Activated T-cell treated with anti-CD3 and anti-CD28 coated beads, Interleukin-2, amount 50 U/mL, for 72 hours (primary cell): ENCODE results near the gene FOXN4. TPM values are rescaled to one million over a fixed set of nuclear protein-coding genes. Genes with fewer than 3 reads are reported as not detected.

Source experiments
- ATAC-seq, 2 donors: fragments of 150-1000 bp; cut with Tn5 transposase; replicated peaks in 1 of 2; 2 replicates each; pipeline ENCODE4 v1.10.0; 2021; ENCODE audit warnings: moderate library complexity in 2 of 2, mild to moderate bottlenecking in 1 of 2
- DNase-seq, 2 donors: peaks; one replicate each; pipeline ENCODE4 v3.0.0; 2021 to 2022; ENCODE audit warnings: mixed read lengths in 1 of 2
- H3K27ac Mint-ChIP-seq: one replicate; pipeline ENCODE4 v1.8.0; 2022; ENCODE audit warnings: mild to moderate bottlenecking, moderate library complexity, mixed read lengths
- H3K27me3 Mint-ChIP-seq: one replicate; pipeline ENCODE4 v1.8.0; 2022; ENCODE audit warnings: low read depth, mixed read lengths
- H3K36me3 Mint-ChIP-seq, 2 donors: one replicate each; pipeline ENCODE4 v1.8.0; 2022; ENCODE audit warnings: mixed read lengths in 2 of 2, mild to moderate bottlenecking in 1 of 2; ENCODE audit not compliant: insufficient read depth in 2 of 2
- H3K4me1 Mint-ChIP-seq: one replicate; pipeline ENCODE4 v1.8.0; 2022; ENCODE audit warnings: low read depth, mixed read lengths
- H3K4me3 Mint-ChIP-seq, 2 donors: one replicate each; pipeline ENCODE4 v1.8.0; 2022; ENCODE audit warnings: mild to moderate bottlenecking in 2 of 2, mixed read lengths in 2 of 2, moderate library complexity in 2 of 2
- H3K9me3 Mint-ChIP-seq, 2 donors: one replicate each; pipeline ENCODE4 v1.8.0; 2022; ENCODE audit warnings: mixed read lengths in 2 of 2
- total RNA-seq, 2 donors: library from RNA; stranded (reverse); gene quantifications; one replicate each; pipeline ENCODE4 v1.2.3, GENCODE V29; 2022

The FOXN4 gene
- total RNA-seq, 2 donors from 2014 or later = not detected

GRCh38 chr12:109299849-109300248, 9.2 kb downstream of the FOXN4 start:
- no peaks in the 10 kb centered on the region for H3K4me1 Mint-ChIP-seq
- H3K36me3 Mint-ChIP-seq = no peaks in the 10 kb centered on the region
- ATAC-seq (no peak), DNase-seq (no peak)
- no peaks in the 10 kb centered on the region for H3K9me3 Mint-ChIP-seq
- H3K4me3 Mint-ChIP-seq = no peak overlapping the region
- H3K27ac Mint-ChIP-seq = no peak overlapping the region
- H3K27me3 Mint-ChIP-seq = peaks cover 33% of the 10 kb centered on the region

DNA sequence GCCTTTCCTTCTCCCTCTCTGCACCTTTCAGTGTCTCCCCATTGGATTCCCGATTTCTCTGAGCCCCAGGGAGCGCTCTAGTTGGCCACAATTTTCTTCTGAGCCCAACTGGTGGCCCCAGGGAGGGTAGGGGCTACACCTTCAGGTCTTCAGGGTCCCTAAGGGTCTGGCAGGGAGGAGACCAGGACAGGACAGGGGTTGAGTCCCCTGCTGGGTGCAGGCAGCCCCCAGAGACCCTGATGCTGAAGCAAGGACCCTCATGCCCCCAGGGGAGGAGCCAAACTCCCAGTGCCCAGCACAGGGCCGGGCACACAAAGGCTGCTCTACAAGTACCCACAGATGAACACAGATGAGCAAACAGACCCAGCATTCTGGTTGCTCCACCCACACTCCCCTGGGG, 12.7 kb downstream of the FOXN4 start:
- ATAC-seq (no peak), DNase-seq (no peak)
- no peaks in the 10 kb centered on the region for H3K4me1 Mint-ChIP-seq
- H3K4me3 Mint-ChIP-seq = no peak overlapping the region
- H3K9me3 Mint-ChIP-seq = no peaks in the 10 kb centered on the region
- H3K36me3 Mint-ChIP-seq = no peaks in the 10 kb centered on the region
- no peak overlapping the region for H3K27ac Mint-ChIP-seq
- peaks cover 17% of the 10 kb centered on the region for H3K27me3 Mint-ChIP-seq

DNA sequence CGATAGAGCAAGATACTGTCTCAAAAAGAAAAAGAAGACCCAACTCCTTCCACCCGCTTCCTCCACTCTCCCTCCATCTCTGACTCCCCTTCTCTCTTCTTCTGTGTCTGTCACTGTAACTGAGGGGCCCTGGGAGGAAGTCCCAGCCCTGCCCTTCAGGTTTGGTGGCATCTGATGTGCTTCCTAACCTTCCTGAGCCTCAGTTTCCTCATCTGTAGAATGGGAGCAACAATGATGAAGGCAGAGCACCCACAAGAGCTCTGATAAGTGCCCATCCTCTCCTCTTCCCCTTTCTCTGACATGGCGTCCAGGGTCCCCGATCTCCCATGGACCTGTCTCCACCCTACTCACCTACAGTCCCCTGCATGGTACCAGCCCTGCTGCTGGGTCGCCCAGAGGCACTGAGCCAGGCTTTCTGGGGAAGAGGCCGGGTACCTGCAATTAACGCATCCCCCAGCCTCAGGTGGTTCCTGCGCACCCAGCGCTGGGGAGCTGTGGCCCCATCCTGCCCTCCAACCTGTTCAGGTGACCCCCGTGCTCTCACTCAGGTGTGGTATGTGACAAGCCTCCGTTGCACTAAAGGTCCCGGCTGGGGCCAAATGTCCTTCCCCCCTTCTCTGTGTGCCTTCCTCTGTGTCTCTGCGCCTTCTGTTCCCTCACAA, 13.2 kb downstream of the FOXN4 start:
- Mint-ChIP-seq H3K9me3 (no peaks in the 10 kb centered on the region), H3K36me3 (no peaks in the 10 kb centered on the region), H3K27me3 (peaks cover 16% of the 10 kb centered on the region), H3K4me1 (no peaks in the 10 kb centered on the region), H3K27ac (no peak overlapping the region), H3K4me3 (no peak overlapping the region)
- ATAC-seq (no peak), DNase-seq (no peak)

GRCh38 chr12:109294286-109294796, 14.7 kb downstream of the FOXN4 start:
- ATAC-seq (no peak), DNase-seq (no peak)
- no peak overlapping the region for H3K4me3 Mint-ChIP-seq
- H3K4me1 Mint-ChIP-seq = no peaks in the 10 kb centered on the region
- H3K36me3 Mint-ChIP-seq = no peaks in the 10 kb centered on the region
- no peak overlapping the region for H3K27ac Mint-ChIP-seq
- peaks cover 16% of the 10 kb centered on the region for H3K27me3 Mint-ChIP-seq
- no peaks in the 10 kb centered on the region for H3K9me3 Mint-ChIP-seq

DNA sequence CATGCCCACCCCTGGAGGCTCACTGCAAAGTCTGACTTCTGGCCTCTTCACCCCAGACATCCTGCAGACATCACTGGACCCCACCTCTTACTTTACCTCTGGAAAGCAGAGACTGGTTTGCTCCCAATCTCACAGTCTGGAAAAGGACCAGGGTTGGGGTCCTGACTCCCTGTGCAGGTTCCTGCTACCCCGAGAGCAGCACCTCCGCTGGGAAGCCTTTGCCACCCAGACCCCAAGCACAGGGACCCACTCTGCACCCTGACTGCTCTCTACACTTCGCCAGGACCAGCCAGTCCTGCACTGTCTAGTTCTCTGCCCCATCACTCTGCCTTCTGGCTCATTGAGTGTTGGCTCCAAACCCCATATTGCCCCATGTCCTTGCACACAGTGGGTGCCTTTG, 16.0 kb downstream of the FOXN4 start:
- DNase-seq = no peak
- ATAC-seq = no peak
- peaks cover 5% of the 10 kb centered on the region for H3K4me1 Mint-ChIP-seq
- H3K4me3 Mint-ChIP-seq = no peak overlapping the region
- peaks cover 24% of the 10 kb centered on the region for H3K27me3 Mint-ChIP-seq
- no peaks in the 10 kb centered on the region for H3K36me3 Mint-ChIP-seq
- no peaks in the 10 kb centered on the region for H3K9me3 Mint-ChIP-seq
- H3K27ac Mint-ChIP-seq = no peak overlapping the region

GRCh38 chr12:109292342-109292711, 16.8 kb downstream of the FOXN4 start:
- Mint-ChIP-seq H3K9me3 (no peaks in the 10 kb centered on the region), H3K36me3 (no peaks in the 10 kb centered on the region), H3K27me3 (peaks cover 24% of the 10 kb centered on the region), H3K4me3 (no peak overlapping the region), H3K4me1 (peaks cover 5% of the 10 kb centered on the region), H3K27ac (no peak overlapping the region)
- no peak for DNase-seq
- no peak for ATAC-seq

DNA sequence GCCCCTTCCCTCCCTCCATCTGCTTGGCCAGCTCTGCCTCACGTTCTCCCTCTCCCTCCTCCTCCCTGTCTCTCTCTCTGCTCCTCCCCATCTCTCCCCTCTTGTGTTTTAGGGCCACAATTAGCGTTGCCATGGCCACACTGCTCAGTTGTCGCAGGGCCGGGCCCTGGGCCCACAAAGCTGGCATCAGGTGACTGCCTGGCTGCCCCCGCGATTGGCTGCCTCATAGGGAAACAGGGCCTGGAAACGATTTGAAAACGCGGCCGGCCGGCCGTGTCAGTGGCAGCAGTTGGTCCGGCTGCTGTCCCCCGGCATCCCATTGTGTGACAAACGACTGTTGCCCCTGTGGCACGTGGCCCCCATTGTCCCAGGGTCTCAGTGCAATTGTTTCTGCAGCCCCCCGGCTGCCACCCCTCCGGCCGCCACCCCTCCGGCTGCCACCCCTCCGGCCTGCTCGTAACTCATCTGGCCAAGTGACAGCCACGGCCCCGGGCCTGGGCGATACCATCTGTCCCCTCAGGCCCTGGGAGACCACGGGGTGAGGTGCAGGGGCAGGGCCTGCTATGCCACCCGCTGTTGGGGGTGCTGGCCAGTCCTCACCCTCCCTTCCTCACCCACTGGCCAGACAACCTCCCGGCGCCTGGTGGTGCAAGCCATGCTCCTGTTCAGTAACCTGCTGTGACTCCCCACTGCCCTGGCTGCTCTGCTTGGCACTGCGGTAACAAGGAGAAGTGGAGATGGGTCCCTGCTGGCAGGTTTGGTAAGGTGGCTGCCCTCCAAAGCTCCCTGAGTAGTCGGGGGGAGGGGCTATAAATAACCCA, 17.4 kb downstream of the FOXN4 start:
- H3K36me3 Mint-ChIP-seq = no peaks in the 10 kb centered on the region

DNA sequence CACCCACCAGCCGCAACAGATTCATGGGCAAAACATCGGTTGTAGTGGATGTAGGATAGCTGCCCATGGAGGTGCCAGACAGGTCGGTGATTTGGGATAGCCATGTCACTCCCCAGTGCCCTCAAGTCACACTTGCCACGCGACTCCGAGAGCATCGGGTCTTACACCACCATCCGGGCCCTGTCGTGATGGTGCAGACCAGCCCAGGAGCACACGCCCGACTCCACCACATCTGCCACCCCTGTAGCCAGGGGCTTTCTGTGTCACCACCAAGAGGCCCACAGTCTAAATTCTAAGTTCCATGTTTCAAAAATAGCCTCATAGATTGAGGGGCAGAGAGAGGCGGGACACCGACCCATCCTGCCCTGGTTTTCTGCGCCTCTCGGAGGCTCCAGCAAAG, 18.0 kb downstream of the FOXN4 start:
- Mint-ChIP-seq H3K27ac (no peak overlapping the region), H3K4me1 (peaks cover 5% of the 10 kb centered on the region), H3K9me3 (no peaks in the 10 kb centered on the region), H3K27me3 (peaks cover 19% of the 10 kb centered on the region), H3K36me3 (no peaks in the 10 kb centered on the region), H3K4me3 (no peak overlapping the region)
- DNase-seq (no peak), ATAC-seq (no peak)

More for the DNA sequence above, 17.4 kb downstream of the FOXN4 start:
- Mint-ChIP-seq H3K27ac (no peak overlapping the region), H3K4me1 (peaks cover 5% of the 10 kb centered on the region), H3K9me3 (no peaks in the 10 kb centered on the region), H3K4me3 (no peak overlapping the region), H3K27me3 (peaks cover 24% of the 10 kb centered on the region)
- ATAC-seq (no peak), DNase-seq (no peak)

DNA sequence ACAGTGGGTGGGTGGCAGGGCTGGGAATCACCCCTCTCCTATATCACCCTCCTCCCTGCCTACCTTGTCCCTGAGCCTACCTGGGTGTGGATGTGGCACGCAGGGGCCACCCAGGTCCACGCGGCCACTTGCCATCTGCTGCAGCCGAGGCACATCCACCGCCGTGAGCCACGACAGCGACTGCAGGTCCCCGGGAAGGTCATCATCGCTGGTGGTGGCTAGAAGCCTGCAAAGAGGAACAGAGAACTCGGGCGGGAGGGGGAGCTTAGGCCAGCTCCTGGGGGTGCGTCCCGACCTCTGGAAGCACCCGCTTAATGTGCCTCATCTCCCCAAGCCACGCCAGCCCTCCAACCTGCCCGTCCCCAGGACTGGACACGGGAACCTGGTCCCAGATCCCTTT, 19.0 kb downstream of the FOXN4 start:
- no peaks in the 10 kb centered on the region for H3K9me3 Mint-ChIP-seq
- peaks cover 5% of the 10 kb centered on the region for H3K4me1 Mint-ChIP-seq
- no peak for ATAC-seq
- peaks cover 13% of the 10 kb centered on the region for H3K27me3 Mint-ChIP-seq
- DNase-seq = no peak
- no peak overlapping the region for H3K4me3 Mint-ChIP-seq
- no peak overlapping the region for H3K27ac Mint-ChIP-seq
- no peaks in the 10 kb centered on the region for H3K36me3 Mint-ChIP-seq

- Mint-ChIP-seq H3K9me3 (no peaks in the 10 kb centered on the region), H3K27ac (no peak overlapping the region), H3K36me3 (no peaks in the 10 kb centered on the region), H3K4me1 (peaks cover 5% of the 10 kb centered on the region), H3K27me3 (peaks cover 8% of the 10 kb centered on the region), H3K4me3 (no peak overlapping the region)
- DNase-seq = no peak
- ATAC-seq = no peak
Observed at GRCh38 chr12:109289551-109289950, 19.5 kb downstream of the FOXN4 start.

- Mint-ChIP-seq H3K4me1 (peaks cover 5% of the 10 kb centered on the region), H3K36me3 (no peaks in the 10 kb centered on the region), H3K27ac (no peak overlapping the region), H3K27me3 (peaks cover 7% of the 10 kb centered on the region), H3K4me3 (no peak overlapping the region), H3K9me3 (no peaks in the 10 kb centered on the region)
- ATAC-seq = no peak
- DNase-seq = no peak
Observed at GRCh38 chr12:109289004-109289403, 20.1 kb downstream of the FOXN4 start.

DNA sequence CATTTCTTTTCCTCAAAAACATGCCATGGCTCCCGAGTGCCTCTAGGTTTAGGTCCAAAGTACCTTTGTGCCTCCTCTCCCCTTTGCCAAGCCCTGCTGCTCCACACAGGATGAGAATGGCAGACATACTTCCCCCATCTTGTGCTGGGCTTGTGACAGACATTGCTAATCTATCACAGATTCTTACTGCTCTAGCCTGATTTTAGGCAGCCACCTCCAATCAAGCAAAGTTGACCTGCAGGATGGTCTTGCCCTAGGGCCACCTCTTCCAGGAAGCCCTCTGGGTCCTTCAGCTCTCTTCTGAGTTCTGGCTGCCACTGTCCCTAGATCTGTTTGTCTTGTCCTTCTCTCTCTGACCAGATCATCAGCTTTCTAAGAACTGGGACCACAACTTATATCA, 20.5 kb downstream of the FOXN4 start:
- ATAC-seq (no peak), DNase-seq (no peak)
- Mint-ChIP-seq H3K36me3 (no peaks in the 10 kb centered on the region), H3K4me3 (peak overlapping the region in 1 of 2 donors; percentile 42), H3K9me3 (no peaks in the 10 kb centered on the region), H3K27ac (no peak overlapping the region), H3K4me1 (peaks cover 5% of the 10 kb centered on the region), H3K27me3 (peaks cover 7% of the 10 kb centered on the region)

GRCh38 chr12:109287811-109288469, 21.1 kb downstream of the FOXN4 start:
- H3K4me1 Mint-ChIP-seq = peaks cover 5% of the 10 kb centered on the region
- H3K27me3 Mint-ChIP-seq = peaks cover 7% of the 10 kb centered on the region
- H3K27ac Mint-ChIP-seq = no peak overlapping the region
- no peak overlapping the region for H3K4me3 Mint-ChIP-seq
- DNase-seq (no peak), ATAC-seq (no peak)
- no peaks in the 10 kb centered on the region for H3K9me3 Mint-ChIP-seq
- H3K36me3 Mint-ChIP-seq = no peaks in the 10 kb centered on the region
